Osteoblast (primary cell): ENCODE results near the gene SLC27A2. TPM values are rescaled to one million over a fixed set of nuclear protein-coding genes. Genes with fewer than 3 reads are reported as not detected.

Experiments used
- DNase-seq: peaks from one replicate; pipeline ENCODE4 v3.0.0; 2011; ENCODE audit warnings: low spot score, mixed read lengths; ENCODE audit not compliant: insufficient read length; ENCODE audit errors: missing footprints
- H2AFZ ChIP-seq: 2 replicates; pipeline ENCODE4 v1.6.0; 2011; ENCODE audit warnings: mild to moderate bottlenecking, low read length
- H3K27ac ChIP-seq: 2 replicates; pipeline ENCODE4 v1.5.1; 2011; ENCODE audit warnings: mild to moderate bottlenecking, low read depth, low read length, moderate library complexity
- H3K27me3 ChIP-seq: 2 replicates; pipeline ENCODE4 v1.6.0; 2012; ENCODE audit warnings: mild to moderate bottlenecking, control low read depth, inconsistent platforms, low read length, moderate library complexity; ENCODE audit not compliant: insufficient read depth
- H3K36me3 ChIP-seq: 2 replicates; pipeline ENCODE4 v1.5.1; 2011; ENCODE audit warnings: mild to moderate bottlenecking, low read length, control low read depth, moderate library complexity; ENCODE audit not compliant: insufficient read depth
- H3K4me1 ChIP-seq: 2 replicates; pipeline ENCODE4 v1.5.1; 2011; ENCODE audit warnings: mild to moderate bottlenecking, low read length, control low read depth, moderate library complexity; ENCODE audit not compliant: insufficient read depth
- H3K4me2 ChIP-seq: 2 replicates; pipeline ENCODE4 v1.6.0; 2011; ENCODE audit warnings: mild to moderate bottlenecking, low read length; ENCODE audit not compliant: insufficient read depth
- H3K4me3 ChIP-seq: fragments of 200-600 bp; sonication (generic); 3 replicates; pipeline ENCODE4 v1.5.1; 2012; ENCODE audit warnings: mild to moderate bottlenecking, low read length, inconsistent platforms; ENCODE audit not compliant: insufficient read depth
- H3K79me2 ChIP-seq: 2 replicates; pipeline ENCODE4 v1.6.0; 2012; ENCODE audit warnings: mild to moderate bottlenecking, low read length, control low read depth, inconsistent platforms; ENCODE audit not compliant: insufficient read depth
- H3K9me3 ChIP-seq: 2 replicates; pipeline ENCODE4 v1.5.1; 2011; ENCODE audit warnings: low read depth, low read length, control low read depth
- H4K20me1 ChIP-seq: 2 replicates; pipeline ENCODE4 v1.6.0; 2012; ENCODE audit warnings: mild to moderate bottlenecking, low read length, control low read depth; ENCODE audit not compliant: insufficient read depth
- total RNA-seq: library from RNA; depleted of rRNA; stranded (reverse); fragments of >200 nt; gene quantifications from 2 replicates; pipeline ENCODE4 v1.2.3, GENCODE V29; 2012
- TF ChIP-seq, protein P1 (sequence below): IDR thresholded peaks from 2 replicates; pipeline ENCODE4 v1.5.1; 2011; ENCODE audit warnings: mild to moderate bottlenecking, low read depth, low read length, moderate library complexity; ENCODE audit errors: extremely low read depth

Gene SLC27A2
- total RNA-seq, 1 donor, result not detected

DNA sequence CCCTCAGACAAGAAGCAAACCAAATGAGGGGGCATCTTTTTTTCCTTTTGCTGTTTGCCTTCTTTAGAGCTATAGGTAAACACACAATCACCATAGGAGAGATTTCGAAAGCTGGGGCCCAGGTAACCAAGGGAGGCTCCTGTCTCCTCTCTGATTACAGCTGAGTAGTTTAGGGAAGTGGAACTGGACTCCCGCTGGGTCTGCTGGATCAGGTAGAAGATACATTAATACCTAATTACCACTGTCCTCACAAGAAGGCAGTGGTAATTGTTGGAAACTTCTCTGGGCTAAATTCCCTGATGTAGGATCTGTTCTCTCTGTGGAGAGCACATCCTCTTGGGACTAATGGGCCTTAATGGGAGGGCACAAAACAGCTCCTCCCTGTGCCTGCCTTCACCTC lies 50.8 kb downstream of the SLC27A2 start:
- no peaks in the 10 kb centered on the region for H3K4me1 ChIP-seq
- no peak overlapping the region for H3K4me2 ChIP-seq
- no peaks in the 10 kb centered on the region for H4K20me1 ChIP-seq
- DNase-seq, result no peak
- no peaks in the 10 kb centered on the region for H3K9me3 ChIP-seq
- H3K27ac ChIP-seq, result no peak overlapping the region
- no peak overlapping the region for H3K4me3 ChIP-seq
- no peak overlapping the region for H2AFZ ChIP-seq
- no peaks in the 10 kb centered on the region for H3K79me2 ChIP-seq
- H3K36me3 ChIP-seq, result no peaks in the 10 kb centered on the region
- TF ChIP-seq, protein P1, sequence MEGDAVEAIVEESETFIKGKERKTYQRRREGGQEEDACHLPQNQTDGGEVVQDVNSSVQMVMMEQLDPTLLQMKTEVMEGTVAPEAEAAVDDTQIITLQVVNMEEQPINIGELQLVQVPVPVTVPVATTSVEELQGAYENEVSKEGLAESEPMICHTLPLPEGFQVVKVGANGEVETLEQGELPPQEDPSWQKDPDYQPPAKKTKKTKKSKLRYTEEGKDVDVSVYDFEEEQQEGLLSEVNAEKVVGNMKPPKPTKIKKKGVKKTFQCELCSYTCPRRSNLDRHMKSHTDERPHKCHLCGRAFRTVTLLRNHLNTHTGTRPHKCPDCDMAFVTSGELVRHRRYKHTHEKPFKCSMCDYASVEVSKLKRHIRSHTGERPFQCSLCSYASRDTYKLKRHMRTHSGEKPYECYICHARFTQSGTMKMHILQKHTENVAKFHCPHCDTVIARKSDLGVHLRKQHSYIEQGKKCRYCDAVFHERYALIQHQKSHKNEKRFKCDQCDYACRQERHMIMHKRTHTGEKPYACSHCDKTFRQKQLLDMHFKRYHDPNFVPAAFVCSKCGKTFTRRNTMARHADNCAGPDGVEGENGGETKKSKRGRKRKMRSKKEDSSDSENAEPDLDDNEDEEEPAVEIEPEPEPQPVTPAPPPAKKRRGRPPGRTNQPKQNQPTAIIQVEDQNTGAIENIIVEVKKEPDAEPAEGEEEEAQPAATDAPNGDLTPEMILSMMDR, result no peak
- H3K27me3 ChIP-seq, result no peaks in the 10 kb centered on the region

DNA sequence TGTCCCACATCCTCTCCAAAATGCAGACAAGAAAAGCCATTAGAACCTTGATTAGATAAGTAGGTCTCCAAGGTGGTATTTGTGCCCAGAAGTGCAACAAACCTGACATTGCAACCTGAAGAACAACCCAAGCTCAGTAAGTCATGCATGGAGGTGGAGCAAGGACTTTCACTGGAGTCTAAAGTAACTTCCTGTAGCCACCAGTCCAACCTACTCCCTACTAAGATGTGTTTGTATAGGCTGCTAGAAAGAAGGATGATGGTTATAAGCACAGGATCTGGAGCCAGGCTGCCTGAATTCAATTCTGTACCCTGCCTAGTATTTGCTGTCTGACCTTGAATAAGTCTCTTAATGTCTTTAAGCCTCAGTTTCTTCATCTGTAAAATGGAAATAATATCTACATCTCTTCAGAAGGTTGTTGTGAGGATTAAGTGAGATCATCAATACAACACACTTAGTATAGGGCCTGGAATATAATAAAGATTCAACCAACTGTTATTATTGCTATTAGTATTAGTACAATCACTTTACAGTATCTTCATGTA lies 51.3 kb downstream of the SLC27A2 start:
- Histone ChIP-seq H3K27me3 (no peaks in the 10 kb centered on the region), H4K20me1 (no peaks in the 10 kb centered on the region), H3K79me2 (no peaks in the 10 kb centered on the region), H3K4me1 (no peaks in the 10 kb centered on the region), H2AFZ (no peak overlapping the region), H3K4me3 (no peak overlapping the region), H3K27ac (no peak overlapping the region), H3K9me3 (no peaks in the 10 kb centered on the region), H3K36me3 (no peaks in the 10 kb centered on the region), H3K4me2 (no peak overlapping the region)
- no peak for DNase-seq
- TF ChIP-seq, protein P1, result no peak

DNA sequence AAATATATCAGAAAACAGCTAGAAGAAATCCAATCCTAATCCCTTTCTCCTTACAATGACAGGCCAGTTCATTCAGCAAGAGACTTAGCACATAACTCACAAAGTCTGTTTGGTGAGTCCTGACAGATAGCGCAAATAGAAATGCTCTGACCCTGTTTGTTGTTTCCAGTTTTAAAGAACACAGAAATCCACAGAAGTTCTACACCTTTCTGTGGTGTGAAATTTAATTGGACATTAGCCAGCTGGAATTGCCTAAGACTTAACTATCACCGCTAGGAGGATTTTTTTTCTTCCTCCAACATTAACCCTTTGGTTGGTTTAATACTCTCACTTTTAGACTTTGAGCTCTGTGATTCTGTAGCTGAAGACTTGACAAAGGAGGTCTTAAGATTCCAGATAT lies 52.8 kb downstream of the SLC27A2 start:
- H3K36me3 ChIP-seq, result no peaks in the 10 kb centered on the region
- H3K9me3 ChIP-seq, result no peaks in the 10 kb centered on the region
- H3K27me3 ChIP-seq, result no peaks in the 10 kb centered on the region
- H3K4me2 ChIP-seq, result no peak overlapping the region
- no peak overlapping the region for H3K4me3 ChIP-seq
- no peak overlapping the region for H2AFZ ChIP-seq
- no peaks in the 10 kb centered on the region for H4K20me1 ChIP-seq
- H3K79me2 ChIP-seq, result no peaks in the 10 kb centered on the region
- H3K4me1 ChIP-seq, result no peaks in the 10 kb centered on the region
- TF ChIP-seq, protein P1, result no peak
- DNase-seq, result no peak
- H3K27ac ChIP-seq, result no peak overlapping the region

DNA sequence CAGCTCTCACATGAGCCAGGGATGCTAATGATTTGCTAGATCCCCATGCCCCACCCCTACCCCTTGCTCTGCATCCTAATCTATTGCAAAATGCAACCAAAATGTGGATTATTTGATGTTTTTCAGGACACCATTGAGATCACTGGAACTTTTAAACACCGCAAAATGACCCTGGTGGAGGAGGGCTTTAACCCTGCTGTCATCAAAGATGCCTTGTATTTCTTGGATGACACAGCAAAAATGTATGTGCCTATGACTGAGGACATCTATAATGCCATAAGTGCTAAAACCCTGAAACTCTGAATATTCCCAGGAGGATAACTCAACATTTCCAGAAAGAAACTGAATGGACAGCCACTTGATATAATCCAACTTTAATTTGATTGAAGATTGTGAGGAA lies 53.8 kb downstream of the SLC27A2 start:
- no peaks in the 10 kb centered on the region for H3K36me3 ChIP-seq
- no peaks in the 10 kb centered on the region for H3K9me3 ChIP-seq
- H3K27ac ChIP-seq, result no peak overlapping the region
- DNase-seq, result no peak
- H3K4me2 ChIP-seq, result no peak overlapping the region
- no peak overlapping the region for H3K4me3 ChIP-seq
- H3K79me2 ChIP-seq, result no peaks in the 10 kb centered on the region
- H4K20me1 ChIP-seq, result no peaks in the 10 kb centered on the region
- no peak overlapping the region for H2AFZ ChIP-seq
- H3K4me1 ChIP-seq, result no peaks in the 10 kb centered on the region
- no peaks in the 10 kb centered on the region for H3K27me3 ChIP-seq
- TF ChIP-seq, protein P1, result no peak
